Upper lobe of right lung (tissue), 1 donor: ENCODE measurements around the gene TAF3. TPM values are rescaled to one million over a fixed set of nuclear protein-coding genes. Genes with fewer than 3 reads are reported as not detected.

Experiments used
- ATAC-seq: fragments of 200-7000 bp; cut with Tn5 transposase; one replicate; pipeline ENCODE4 v1.9.1; 2020; ENCODE audit warnings: mild to moderate bottlenecking, moderate library complexity
- DNase-seq: peaks from one replicate; pipeline ENCODE4 v3.0.0-alpha.2; 2020
- H3K27ac ChIP-seq: fragments of 200-600 bp; one replicate; pipeline ENCODE4 v1.8.0; 2022
- H3K27me3 ChIP-seq: fragments of 200-600 bp; one replicate; pipeline ENCODE4 v1.8.0; 2022; ENCODE audit warnings: mild to moderate bottlenecking
- H3K36me3 ChIP-seq: fragments of 200-600 bp; one replicate; pipeline ENCODE4 v1.8.0; 2022
- H3K4me1 ChIP-seq: fragments of 200-600 bp; one replicate; pipeline ENCODE4 v1.8.0; 2022
- H3K4me3 ChIP-seq: fragments of 200-600 bp; one replicate; pipeline ENCODE4 v1.8.0; 2022; ENCODE audit warnings: mild to moderate bottlenecking
- H3K9me3 ChIP-seq: fragments of 200-600 bp; one replicate; pipeline ENCODE4 v1.8.0; 2022
- CTCF ChIP-seq: fragments of 200-600 bp; IDR thresholded peaks from one replicate; pipeline ENCODE4 v1.8.0; 2022; ENCODE audit warnings: antibody characterized with exemption
- intact Hi-C: fragments of 100-400 bp; cut with DNase I; formaldehyde crosslinking; loops from one replicate; pipeline ENCODE4 v1.11.0; 2022
- total RNA-seq: library from RNA; stranded (reverse); fragmentation: NEBNext Ultra II Directional; extraction: Animal tissue kit (Norgen Biotek cat#: 25700); gene quantifications from one replicate; pipeline ENCODE4 v1.2.1, GENCODE V29; 2021
- donor health status: DM: no; HTN: yes; CAD: no; lungs with severe emphysema.

Gene TAF3
- total RNA-seq, 1 donor from 2014 or later, result 11.8 TPM

- Histone ChIP-seq H3K4me3 (no peak overlapping the region), H3K36me3 (no peaks in the 10 kb centered on the region), H3K27me3 (peaks cover 46% of the 10 kb centered on the region), H3K27ac (peak overlapping the region; percentile 24), H3K4me1 (peaks cover 13% of the 10 kb centered on the region), H3K9me3 (no peaks in the 10 kb centered on the region)
- DNase-seq, result no peak
- TF ChIP-seq CTCF, result no peak
- ATAC-seq, result peak; percentile 22
- intact Hi-C loops, result no loop called here
Observed at GRCh38 chr10:8061274-8062211, 243.2 kb downstream of the TAF3 start.

GRCh38 chr10:8063128-8063908 is 245.0 kb downstream of the TAF3 start:
- ATAC-seq, result no peak
- no peak for TF ChIP-seq CTCF
- no peak overlapping the region for H3K27ac ChIP-seq

GRCh38 chr10:8063935-8064334 is 245.6 kb downstream of the TAF3 start:
- H3K27me3 ChIP-seq, result peaks cover 38% of the 10 kb centered on the region
- intact Hi-C loops, result no loop called here
- DNase-seq, result no peak
- H3K36me3 ChIP-seq, result no peaks in the 10 kb centered on the region
- ATAC-seq, result no peak
- TF ChIP-seq CTCF, result no peak
- no peaks in the 10 kb centered on the region for H3K9me3 ChIP-seq
- no peak overlapping the region for H3K4me3 ChIP-seq
- no peak overlapping the region for H3K27ac ChIP-seq
- H3K4me1 ChIP-seq, result peaks cover 13% of the 10 kb centered on the region

More at GRCh38 chr10:8063128-8063908, 245.0 kb downstream of the TAF3 start:
- no peak for DNase-seq
- H3K27me3 ChIP-seq, result peaks cover 44% of the 10 kb centered on the region
- H3K9me3 ChIP-seq, result no peaks in the 10 kb centered on the region
- H3K4me3 ChIP-seq, result no peak overlapping the region
- no peaks in the 10 kb centered on the region for H3K36me3 ChIP-seq
- intact Hi-C loops, result no loop called here
- H3K4me1 ChIP-seq, result peaks cover 13% of the 10 kb centered on the region

- Histone ChIP-seq H3K4me1 (peaks cover 11% of the 10 kb centered on the region), H3K9me3 (no peaks in the 10 kb centered on the region), H3K27ac (no peak overlapping the region), H3K36me3 (peaks cover under 1% of the 10 kb centered on the region), H3K27me3 (peaks cover 36% of the 10 kb centered on the region), H3K4me3 (no peak overlapping the region)
- TF ChIP-seq CTCF, result no peak
- DNase-seq, result no peak
- no peak for ATAC-seq
- intact Hi-C loops, result no loop called here
Observed at GRCh38 chr10:8064436-8064835, 246.1 kb downstream of the TAF3 start.

- H3K4me3 ChIP-seq, result no peak overlapping the region
- no peaks in the 10 kb centered on the region for H3K4me1 ChIP-seq
- ATAC-seq, result no peak
- no peaks in the 10 kb centered on the region for H3K9me3 ChIP-seq
- intact Hi-C loops, result no loop called here
- no peak for DNase-seq
- peaks cover 4% of the 10 kb centered on the region for H3K36me3 ChIP-seq
- H3K27ac ChIP-seq, result no peak overlapping the region
- peaks cover 35% of the 10 kb centered on the region for H3K27me3 ChIP-seq
- no peak for TF ChIP-seq CTCF
Observed at GRCh38 chr10:8065651-8066050, 247.3 kb downstream of the TAF3 start.
